Heart left ventricle (tissue), 13 donors: ENCODE data around the gene ADRA1B.

Source experiments
- CTCF ChIP-seq, 12 donors: fragments of 200-600 bp; sonication (generic) in 4 of 12; IDR thresholded peaks; one replicate each; pipeline versions ENCODE4 v1.5.0 to v1.8.0; 2018 to 2022; ENCODE audit warnings: antibody characterized with exemption in 12 of 12, mild to moderate bottlenecking in 5 of 12
- POLR2A ChIP-seq, 2 donors: fragments of 450-650 bp; IDR thresholded peaks; one replicate each; pipeline ENCODE4 v1.6.1; 2017; ENCODE audit warnings: antibody characterized with exemption in 2 of 2, mild to moderate bottlenecking in 2 of 2, moderate library complexity in 2 of 2
- donor health status: ischemic (EF 13 %, LVEDD 7.1; RV severe dilation, severe dysfunction).
- donor health status: DM: no; HTN: yes; CAD: no.
- donor health status: DM: no; HTN: no; CAD: no.
- donor health status: ischemic (EF 25% LVEDD 6.9; RV normal size, moderate dysfunction).
- donor health status: ischemic (EF 25% LVEDD 5.7; RV mildly dilated, moderate dysfunction).
- donor health status: ischemic (EF 35%, LVEDD 5.7; RV mildly dilated, moderate dysfunction).
- donor health status: nonischemic (EF 11% LVEDD 7.7; RV severe dilation, severe dysfunction).
- donor health status: DM: yes; HTN: yes; CAD: no.
- donor health status: PGD.
- donor health status: ischemic (EF 29% LVEDD 5.4; RV normal size, mild dysfunction).
- donor health status: nonischemic (EF 23%, LVEDD 6.1; RV moderate dilation, normal function).

- TF ChIP-seq CTCF (IDR thresholded peaks at IDR 0.05) (no peak), POLR2A (IDR thresholded peaks at IDR 0.05) (no peak)
Measured at GRCh38 chr5:159972538-159973362, 56.5 kb downstream of the ADRA1B start.
